Neuronal stem cell (in vitro differentiated cells): ENCODE results near the gene CSMD2.
"Not testable (repeated sequence)": the region's sequence is repeated elsewhere in the genome, so short reads cannot be mapped to it uniquely, and the experiment has no call there.

ENCODE experiments used
- DNase-seq: peaks from one replicate; pipeline ENCODE4 v3.0.0-alpha.2; 2013; ENCODE audit warnings: low spot score
- H2AFZ ChIP-seq: one replicate; pipeline ENCODE4 v1.6.1; 2013; ENCODE audit warnings: mild to moderate bottlenecking, low read length, inconsistent platforms
- H2AK5ac ChIP-seq: 2 replicates; pipeline ENCODE4 v1.6.1; 2013; ENCODE audit warnings: low read depth, mild to moderate bottlenecking, inconsistent platforms, low read length, moderate library complexity, mixed read lengths
- H2BK120ac ChIP-seq: 2 replicates; pipeline ENCODE4 v1.6.1; 2013; ENCODE audit warnings: low read depth, mild to moderate bottlenecking, inconsistent platforms, low read length, moderate library complexity, mixed read lengths
- H2BK12ac ChIP-seq: one replicate; pipeline ENCODE4 v1.6.1; 2013; ENCODE audit warnings: low read length, inconsistent platforms
- H2BK15ac ChIP-seq: 2 replicates; pipeline ENCODE4 v1.6.1; 2013; ENCODE audit warnings: mild to moderate bottlenecking, low read length, inconsistent platforms, mixed read lengths
- H2BK5ac ChIP-seq: one replicate; pipeline ENCODE4 v1.6.1; 2013; ENCODE audit warnings: inconsistent platforms, mild to moderate bottlenecking, low read length, moderate library complexity
- H3K14ac ChIP-seq: one replicate; pipeline ENCODE4 v1.6.1; 2013; ENCODE audit warnings: low read length, inconsistent platforms
- H3K18ac ChIP-seq: 2 replicates; pipeline ENCODE4 v1.6.1; 2013; ENCODE audit warnings: low read length, inconsistent platforms
- H3K23ac ChIP-seq: 2 replicates; pipeline ENCODE4 v1.6.1; 2013; ENCODE audit warnings: low read depth, mild to moderate bottlenecking, mixed read lengths, low read length, inconsistent platforms; ENCODE audit not compliant: poor library complexity
- H3K27ac ChIP-seq: replicated peaks from 3 replicates; pipeline ENCODE4 v1.5.1; 2013; ENCODE audit warnings: low read length, inconsistent platforms
- H3K27me3 ChIP-seq, 3 experiments: 2 replicates each; pipeline ENCODE4 v1.6.1; 2013; ENCODE audit warnings: low read length in 3 of 3, mild to moderate bottlenecking in 2 of 3, inconsistent platforms in 1 of 3, low read depth in 1 of 3, mixed read lengths in 1 of 3, moderate library complexity in 1 of 3; ENCODE audit not compliant: control insufficient read depth in 3 of 3, insufficient read depth in 3 of 3
- H3K36me3 ChIP-seq, 2 donors: replicated peaks in 1 of 2; 2 replicates each; pipeline ENCODE4 v1.6.1; 2013; ENCODE audit warnings: low read length in 2 of 2; ENCODE audit not compliant: control insufficient read depth in 2 of 2, insufficient read depth in 2 of 2
- H3K4ac ChIP-seq: 2 replicates; pipeline ENCODE4 v1.6.1; 2013; ENCODE audit warnings: inconsistent platforms, mild to moderate bottlenecking, low read length, moderate library complexity
- H3K4me1 ChIP-seq, 2 donors: 1 replicate in 1 of 2; 2 replicates in 1 of 2; pipeline ENCODE4 v1.6.1; 2013; ENCODE audit warnings: low read length in 2 of 2, low read depth in 1 of 2; ENCODE audit not compliant: control insufficient read depth in 2 of 2, insufficient read depth in 1 of 2
- H3K4me2 ChIP-seq: one replicate; pipeline ENCODE4 v1.6.1; 2013; ENCODE audit warnings: mild to moderate bottlenecking, low read length, inconsistent platforms; ENCODE audit not compliant: insufficient read depth, poor library complexity, severe bottlenecking
- H3K4me3 ChIP-seq, 2 donors: 2 replicates each; pipeline ENCODE4 v1.5.1; 2013; ENCODE audit warnings: low read length in 2 of 2, mild to moderate bottlenecking in 2 of 2, inconsistent platforms in 1 of 2, moderate library complexity in 1 of 2
- H3K79me1 ChIP-seq: one replicate; pipeline ENCODE4 v1.6.1; 2013; ENCODE audit warnings: low read depth, mild to moderate bottlenecking, inconsistent platforms, low read length, moderate library complexity
- H3K9ac ChIP-seq: one replicate; pipeline ENCODE4 v1.6.1; 2013; ENCODE audit warnings: mild to moderate bottlenecking, low read depth, low read length, inconsistent platforms; ENCODE audit not compliant: poor library complexity
- H3K9me3 ChIP-seq, 2 donors: replicated peaks in 1 of 2; 2 replicates each; pipeline versions ENCODE3 to v1.6.1; 2013; ENCODE audit warnings: low read length in 2 of 2, mild to moderate bottlenecking in 2 of 2, inconsistent platforms in 1 of 2, low read depth in 1 of 2, mixed read lengths in 1 of 2, moderate library complexity in 1 of 2; ENCODE audit not compliant: control insufficient read depth in 2 of 2, insufficient read depth in 1 of 2
- H4K8ac ChIP-seq: one replicate; pipeline ENCODE4 v1.6.1; 2013; ENCODE audit warnings: low read depth, mild to moderate bottlenecking, inconsistent platforms, low read length, moderate library complexity
- H4K91ac ChIP-seq: one replicate; pipeline ENCODE4 v1.6.1; 2013; ENCODE audit warnings: low read length, low read depth, mild to moderate bottlenecking, inconsistent platforms; ENCODE audit not compliant: poor library complexity
- WGBS, 2 donors: extraction: QIAGEN DNeasy Blood & Tissue Kit; methylation state at CpG; one replicate each; pipeline ENCODE4 v1.1.7; 2013; ENCODE audit warnings: missing lambda C conversion rate in 2 of 2, mixed read lengths in 1 of 2; ENCODE audit not compliant: insufficient read length in 2 of 2, insufficient replicate concordance in 1 of 2; ENCODE audit errors: extremely low coverage in 2 of 2; 5-methylcytosine and 5-hydroxymethylcytosine counted together

Gene CSMD2

DNA sequence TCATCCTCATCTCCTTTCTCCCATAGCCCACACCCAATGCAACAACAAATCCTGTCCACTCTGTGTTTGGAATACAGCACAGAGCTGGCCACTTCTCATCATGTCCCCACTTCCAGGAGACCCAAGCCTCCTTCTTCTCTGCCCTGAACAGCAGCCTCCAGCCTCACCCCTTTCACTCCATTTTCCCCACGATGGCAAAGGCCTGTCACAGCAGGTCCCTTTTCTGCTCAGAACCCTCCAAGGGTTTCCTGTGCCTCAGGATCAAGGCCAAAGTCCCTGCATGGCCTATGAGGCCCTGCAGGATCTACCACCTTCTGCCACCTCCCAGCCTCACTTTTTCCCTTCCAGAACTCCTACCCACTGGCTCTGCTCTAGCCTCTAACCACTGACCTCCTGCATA is 78.5 kb downstream of the CSMD2 start:
- H3K4me3 ChIP-seq: no peak overlapping the region
- no peaks in the 10 kb centered on the region for H3K79me1 ChIP-seq
- no peak overlapping the region for H2BK15ac ChIP-seq
- no peak overlapping the region for H2BK12ac ChIP-seq
- no peak overlapping the region for H2AFZ ChIP-seq
- no peak overlapping the region for H3K4me2 ChIP-seq
- no CpG with 5 or more reads among the region's 1 CpG for WGBS, 2 donors
- H3K9ac ChIP-seq: no peak overlapping the region
- no peak overlapping the region for H2BK120ac ChIP-seq
- no peak overlapping the region for H3K14ac ChIP-seq
- H4K91ac ChIP-seq: no peak overlapping the region
- H4K8ac ChIP-seq: no peak overlapping the region
- peaks cover 0 to 2% of the 10 kb centered on the region in 2 donors for H3K36me3 ChIP-seq
- no peak overlapping the region for H3K27ac ChIP-seq
- H3K27me3 ChIP-seq: no peaks in the 10 kb centered on the region
- no peak overlapping the region for H3K23ac ChIP-seq
- H2BK5ac ChIP-seq: no peak overlapping the region
- H3K4me1 ChIP-seq: peaks cover 0 to 6% of the 10 kb centered on the region in 2 donors
- no peak overlapping the region for H3K4ac ChIP-seq
- no peak overlapping the region for H3K18ac ChIP-seq
- peaks cover 0 to 8% of the 10 kb centered on the region in 2 donors for H3K9me3 ChIP-seq
- DNase-seq: no peak
- no peak overlapping the region for H2AK5ac ChIP-seq

DNA sequence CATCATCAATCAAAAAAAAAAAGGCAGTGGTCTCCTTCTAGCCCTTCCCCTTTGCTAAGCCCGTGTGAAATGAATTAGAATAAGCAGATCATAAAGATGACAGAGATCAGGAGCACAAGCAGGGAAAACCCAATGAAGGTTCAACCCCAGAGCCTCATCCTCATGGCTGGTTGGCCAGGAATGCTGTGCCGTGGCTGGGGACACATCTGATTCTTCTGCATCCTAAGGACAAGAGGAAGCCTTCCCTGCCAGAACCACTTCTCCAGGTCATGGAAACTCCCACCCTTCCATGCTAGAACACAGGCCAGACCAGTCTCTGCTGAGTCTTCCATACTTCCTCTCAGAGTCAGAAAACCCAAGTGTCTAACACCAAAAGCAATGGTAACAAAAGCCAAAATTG is 81.1 kb downstream of the CSMD2 start:
- no peak overlapping the region for H4K91ac ChIP-seq
- peaks cover 0 to 2% of the 10 kb centered on the region in 2 donors for H3K36me3 ChIP-seq
- H2BK5ac ChIP-seq: no peak overlapping the region
- no peaks in the 10 kb centered on the region for H3K27me3 ChIP-seq
- no peak overlapping the region for H2AK5ac ChIP-seq
- H2BK12ac ChIP-seq: no peak overlapping the region
- no peak overlapping the region for H3K4me2 ChIP-seq
- no peak overlapping the region for H3K18ac ChIP-seq
- no peak overlapping the region for H3K4me3 ChIP-seq
- no peak overlapping the region for H2BK120ac ChIP-seq
- no peak overlapping the region for H3K27ac ChIP-seq
- DNase-seq: no peak
- H3K9me3 ChIP-seq: peaks cover 0 to 7% of the 10 kb centered on the region in 2 donors
- H4K8ac ChIP-seq: no peak overlapping the region
- H3K4me1 ChIP-seq: peaks cover 0 to 6% of the 10 kb centered on the region in 2 donors
- no peaks in the 10 kb centered on the region for H3K79me1 ChIP-seq
- H3K4ac ChIP-seq: no peak overlapping the region
- no peak overlapping the region for H3K23ac ChIP-seq
- H2AFZ ChIP-seq: no peak overlapping the region
- H2BK15ac ChIP-seq: no peak overlapping the region
- no CpG with 5 or more reads among the region's 2 CpGs for WGBS, 2 donors
- H3K9ac ChIP-seq: no peak overlapping the region
- no peak overlapping the region for H3K14ac ChIP-seq

- not testable (repeated sequence) for H3K23ac ChIP-seq, H2BK5ac ChIP-seq, H2BK15ac ChIP-seq, H3K27ac ChIP-seq, DNase-seq, H3K4me1 ChIP-seq, H3K4me3 ChIP-seq, H3K36me3 ChIP-seq, H2AK5ac ChIP-seq, H3K79me1 ChIP-seq, H3K4ac ChIP-seq, H3K4me2 ChIP-seq, H4K91ac ChIP-seq, H3K9me3 ChIP-seq, H2BK12ac ChIP-seq, H3K9ac ChIP-seq, H4K8ac ChIP-seq, H2BK120ac ChIP-seq, H3K27me3 ChIP-seq, H3K18ac ChIP-seq, H3K14ac ChIP-seq, H2AFZ ChIP-seq
- no CpG with 5 or more reads among the region's 43 CpGs for WGBS, 2 donors
These were observed 82.9 kb downstream of the CSMD2 start for GRCh38 chr1:34082085-34082670.

DNA sequence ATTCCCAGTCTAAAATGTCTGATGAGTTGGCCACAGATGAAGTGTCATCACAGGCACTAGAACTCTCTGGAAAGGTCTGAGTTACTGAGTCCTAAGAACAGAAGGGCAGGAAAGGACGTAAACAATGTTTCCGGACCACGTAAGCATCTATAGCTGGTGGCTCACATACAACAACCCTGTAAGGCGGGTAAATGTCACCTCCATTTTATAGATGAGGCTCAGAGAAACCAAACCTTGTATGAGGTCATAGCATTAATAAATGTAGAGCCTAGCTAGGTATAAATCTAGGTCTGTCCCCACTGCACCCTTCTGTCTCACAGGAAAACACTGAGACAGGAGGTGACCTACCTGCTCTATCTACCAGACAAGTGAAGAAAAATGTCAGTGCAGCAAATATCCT is 86.6 kb downstream of the CSMD2 start:
- H3K18ac ChIP-seq: no peak overlapping the region
- H3K4me3 ChIP-seq: no peak overlapping the region
- H2BK120ac ChIP-seq: no peak overlapping the region
- H3K9me3 ChIP-seq: peaks cover 0 to 2% of the 10 kb centered on the region in 2 donors
- no peak overlapping the region for H2BK12ac ChIP-seq
- H2AK5ac ChIP-seq: no peak overlapping the region
- H3K4me1 ChIP-seq: peaks cover 0 to 8% of the 10 kb centered on the region in 2 donors
- WGBS, 2 donors: no CpG with 5 or more reads among the region's 4 CpGs
- no peaks in the 10 kb centered on the region for H3K27me3 ChIP-seq
- H3K9ac ChIP-seq: no peak overlapping the region
- H4K8ac ChIP-seq: no peak overlapping the region
- no peak overlapping the region for H2BK5ac ChIP-seq
- no peak overlapping the region for H2BK15ac ChIP-seq
- no peaks in the 10 kb centered on the region for H3K79me1 ChIP-seq
- no peak overlapping the region for H2AFZ ChIP-seq
- H3K14ac ChIP-seq: no peak overlapping the region
- no peak overlapping the region for H3K4me2 ChIP-seq
- H3K4ac ChIP-seq: no peak overlapping the region
- no peak overlapping the region for H3K23ac ChIP-seq
- DNase-seq: no peak
- H3K36me3 ChIP-seq: no peaks in the 10 kb centered on the region
- no peak overlapping the region for H4K91ac ChIP-seq
- H3K27ac ChIP-seq: no peak overlapping the region
